CD4-positive, alpha-beta T cell treated with Interleukin-21 for 1 hour (primary cell): Measurements from ENCODE around the gene IWS1.
"Not testable (repeated sequence)": the region's sequence is repeated elsewhere in the genome, so short reads cannot be mapped to it uniquely, and the experiment has no call there.

ENCODE experiments used
- DNase-seq: peaks from one replicate; pipeline ENCODE4 v3.0.0-alpha.2; 2020

IWS1 gene

DNA sequence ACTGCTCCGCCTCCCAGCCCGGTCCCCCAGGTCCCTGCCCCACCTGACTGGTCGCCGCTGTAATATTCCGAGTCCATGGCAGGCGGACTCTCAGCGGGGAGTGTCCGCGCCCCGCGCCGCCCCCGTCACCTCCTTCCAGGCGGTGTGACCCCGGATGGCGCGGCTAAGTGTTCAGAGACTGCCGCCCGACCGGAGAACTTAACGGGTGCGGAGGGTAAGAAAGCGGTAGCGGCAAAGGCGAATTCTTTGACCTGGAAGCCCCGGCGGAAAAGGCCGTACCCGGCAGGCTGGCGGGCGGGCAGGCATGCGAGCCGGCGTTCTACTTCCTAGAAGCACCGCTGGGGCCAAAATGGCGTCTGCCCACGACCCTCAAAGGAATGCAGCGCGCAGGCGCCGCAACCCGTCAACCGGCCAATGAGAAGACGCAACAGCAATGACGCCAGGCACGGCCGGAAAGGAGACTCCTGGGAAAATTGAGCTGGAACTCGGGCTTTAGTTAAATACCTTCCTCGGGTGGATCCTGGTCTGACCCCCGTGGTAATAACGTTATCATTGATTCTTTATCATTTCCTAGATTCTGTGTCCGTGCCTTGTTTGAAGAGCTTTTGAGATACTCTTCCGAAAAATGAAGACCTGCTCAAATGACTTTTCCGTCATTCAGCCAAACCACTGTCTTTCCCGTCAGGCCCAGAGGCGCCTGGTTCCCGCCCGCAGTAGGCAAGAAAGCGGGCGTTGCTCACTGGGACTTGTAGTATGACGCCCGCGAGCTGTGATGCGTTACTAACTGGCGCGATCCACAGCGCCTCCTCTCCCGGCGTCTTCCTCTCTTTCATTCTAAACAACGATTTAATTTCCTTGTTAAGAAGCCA lies at the start of gene IWS1:
Gene IWS1, minus strand, starts transcription at position 358 of the 869 bp plus-strand sequence. Its CDS starts 281 bp downstream, at position 77.
- peak; percentile 95 for DNase-seq

DNA sequence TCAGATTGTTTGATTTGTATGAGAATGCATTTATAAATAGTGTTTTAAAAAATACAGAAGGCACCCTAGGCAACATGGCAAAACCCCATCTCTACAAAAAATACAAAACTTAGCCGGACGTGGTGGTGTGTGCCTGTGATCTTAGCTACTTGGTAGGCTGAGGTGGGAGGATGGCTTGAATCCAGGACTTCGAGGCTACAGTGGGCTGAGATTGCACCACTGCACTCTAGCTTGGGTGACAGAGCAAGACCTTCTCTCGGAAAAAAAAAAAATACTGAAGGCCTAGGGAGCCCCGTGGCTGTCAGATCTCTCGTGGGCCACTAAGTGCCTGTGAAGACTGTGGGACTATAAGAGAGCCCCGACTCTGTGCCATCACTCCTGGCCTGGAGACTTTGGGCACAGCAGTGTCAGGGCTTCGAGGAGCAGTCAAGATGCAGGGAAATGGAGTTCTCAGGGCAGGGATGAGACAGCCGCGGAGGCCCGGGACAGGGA lies 49.7 kb upstream of the IWS1 start:
- DNase-seq = no peak

DNA sequence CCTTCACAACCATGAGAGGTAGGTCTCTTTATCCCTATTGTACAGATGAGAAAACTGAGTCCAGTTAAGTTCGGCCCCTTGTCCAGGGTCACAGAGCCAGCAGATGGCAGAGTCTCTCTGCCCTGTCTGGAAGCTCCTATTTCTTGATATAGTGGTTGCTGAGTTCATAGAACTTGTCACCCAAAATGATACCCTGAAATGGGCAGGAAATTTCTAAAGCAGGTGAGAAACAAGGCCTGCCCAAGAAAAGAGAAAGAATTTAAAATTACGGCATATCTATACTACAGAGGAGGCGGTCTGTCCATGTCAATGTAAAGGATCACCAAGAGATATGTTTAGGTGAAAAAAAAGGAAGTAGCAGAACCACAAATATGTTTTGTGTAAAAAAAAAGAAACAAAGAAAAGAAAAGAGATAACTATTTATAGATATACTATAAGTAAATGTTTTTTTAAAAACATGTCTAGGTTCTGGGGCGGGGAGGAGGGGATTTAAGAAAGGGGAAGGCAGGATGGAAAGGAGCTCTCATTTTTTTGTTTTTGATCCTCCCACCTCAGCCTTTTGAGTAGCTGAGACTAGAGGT lies 49.0 kb upstream of the IWS1 start:
- DNase-seq = no peak

DNA sequence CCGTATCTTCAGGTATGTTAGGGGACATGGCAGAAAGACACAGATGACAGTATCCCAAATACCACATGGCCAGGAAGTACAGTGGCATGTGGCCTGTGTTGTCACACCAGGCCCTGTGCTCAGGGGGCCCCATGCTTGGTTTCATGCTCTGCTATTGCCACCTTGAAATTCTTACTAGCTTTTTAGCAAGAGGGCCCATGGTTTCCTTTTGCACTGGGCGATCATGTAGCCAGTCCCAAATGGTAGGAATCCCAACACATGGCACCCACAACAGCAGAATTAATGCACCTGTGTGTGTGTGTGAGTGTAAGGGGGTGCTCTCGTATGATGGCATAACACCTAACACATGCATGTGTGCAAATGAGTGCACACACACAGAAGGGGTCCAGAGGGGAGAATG lies 48.4 kb upstream of the IWS1 start:
- no peak for DNase-seq

DNA sequence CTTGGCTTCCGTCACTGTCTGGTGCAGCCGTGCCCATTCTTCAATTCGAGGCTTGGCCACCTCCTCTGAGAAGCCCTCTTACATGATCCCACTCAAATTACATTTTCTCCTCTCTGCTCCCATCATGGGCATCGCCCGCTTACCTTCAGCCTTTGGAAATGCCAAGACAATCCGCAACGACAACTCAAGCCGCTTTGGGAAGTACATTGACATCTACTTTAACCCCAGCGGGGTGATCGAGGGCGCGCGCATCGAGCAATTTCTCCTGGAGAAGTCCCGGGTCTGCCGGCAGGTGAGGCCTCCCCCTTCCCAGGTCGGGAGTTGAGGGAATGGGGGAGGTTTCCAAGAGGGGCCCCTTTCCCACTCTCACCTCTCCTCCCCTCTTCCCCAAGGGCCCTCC lies 47.5 kb upstream of the IWS1 start:
- no peak for DNase-seq

DNA sequence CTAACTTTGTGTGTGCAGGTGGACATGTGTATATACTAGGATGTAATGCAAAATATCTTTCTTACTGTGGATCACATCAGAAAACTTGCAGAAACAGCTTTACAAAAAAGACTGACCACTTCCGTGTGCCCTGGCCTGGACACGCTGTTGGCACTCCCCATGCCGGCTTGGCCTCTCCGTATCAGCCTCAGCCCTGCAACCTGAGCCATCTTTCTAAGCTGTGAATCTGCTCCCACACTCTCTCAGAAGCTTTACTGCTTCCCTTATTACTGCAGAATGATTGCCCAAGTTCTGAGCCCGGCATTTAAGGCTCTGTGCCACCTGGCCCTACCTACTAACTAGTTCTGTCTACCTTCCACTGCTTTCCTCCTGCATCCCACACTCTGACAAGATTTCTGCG lies 47.0 kb upstream of the IWS1 start:
- no peak for DNase-seq

DNA sequence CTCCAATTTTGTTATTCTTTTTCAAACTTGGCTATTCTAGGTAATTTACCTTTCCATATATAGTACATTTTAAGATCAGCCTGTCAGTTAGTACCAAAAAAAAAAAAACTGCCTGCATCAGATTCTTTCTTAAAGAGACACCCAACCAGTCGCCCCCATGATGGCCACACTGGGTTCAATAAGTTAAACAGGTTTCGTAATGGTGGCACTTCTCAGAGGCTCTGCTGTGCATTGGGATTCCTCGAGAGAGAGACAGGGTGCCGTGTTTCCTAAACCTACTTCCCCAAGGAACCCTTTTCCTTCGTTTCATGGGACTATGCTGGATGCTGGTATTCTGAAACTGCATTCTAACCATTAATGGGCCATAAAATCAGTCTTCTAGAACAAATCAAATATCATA lies 46.6 kb upstream of the IWS1 start:
- DNase-seq = no peak

DNA sequence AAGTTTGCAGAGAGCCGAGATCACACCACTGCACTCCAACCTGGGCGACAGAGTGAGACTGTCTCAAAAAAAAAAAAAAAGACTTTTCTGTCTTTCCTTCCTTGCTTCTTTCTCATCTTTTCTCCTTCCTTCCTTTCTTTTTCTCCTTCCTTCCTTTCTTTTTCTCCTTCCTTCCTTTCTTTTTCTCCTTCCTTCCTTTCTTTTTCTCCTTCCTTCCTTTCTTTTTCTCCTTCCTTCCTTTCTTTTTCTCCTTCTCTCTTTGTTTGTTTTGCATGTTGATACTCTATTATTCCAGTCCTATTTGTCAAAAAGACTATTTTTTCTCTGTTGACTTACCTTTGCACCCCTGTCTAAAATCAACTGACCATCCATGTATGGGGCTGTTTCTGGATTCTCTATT lies 46.1 kb upstream of the IWS1 start:
- DNase-seq = not testable (repeated sequence)

DNA sequence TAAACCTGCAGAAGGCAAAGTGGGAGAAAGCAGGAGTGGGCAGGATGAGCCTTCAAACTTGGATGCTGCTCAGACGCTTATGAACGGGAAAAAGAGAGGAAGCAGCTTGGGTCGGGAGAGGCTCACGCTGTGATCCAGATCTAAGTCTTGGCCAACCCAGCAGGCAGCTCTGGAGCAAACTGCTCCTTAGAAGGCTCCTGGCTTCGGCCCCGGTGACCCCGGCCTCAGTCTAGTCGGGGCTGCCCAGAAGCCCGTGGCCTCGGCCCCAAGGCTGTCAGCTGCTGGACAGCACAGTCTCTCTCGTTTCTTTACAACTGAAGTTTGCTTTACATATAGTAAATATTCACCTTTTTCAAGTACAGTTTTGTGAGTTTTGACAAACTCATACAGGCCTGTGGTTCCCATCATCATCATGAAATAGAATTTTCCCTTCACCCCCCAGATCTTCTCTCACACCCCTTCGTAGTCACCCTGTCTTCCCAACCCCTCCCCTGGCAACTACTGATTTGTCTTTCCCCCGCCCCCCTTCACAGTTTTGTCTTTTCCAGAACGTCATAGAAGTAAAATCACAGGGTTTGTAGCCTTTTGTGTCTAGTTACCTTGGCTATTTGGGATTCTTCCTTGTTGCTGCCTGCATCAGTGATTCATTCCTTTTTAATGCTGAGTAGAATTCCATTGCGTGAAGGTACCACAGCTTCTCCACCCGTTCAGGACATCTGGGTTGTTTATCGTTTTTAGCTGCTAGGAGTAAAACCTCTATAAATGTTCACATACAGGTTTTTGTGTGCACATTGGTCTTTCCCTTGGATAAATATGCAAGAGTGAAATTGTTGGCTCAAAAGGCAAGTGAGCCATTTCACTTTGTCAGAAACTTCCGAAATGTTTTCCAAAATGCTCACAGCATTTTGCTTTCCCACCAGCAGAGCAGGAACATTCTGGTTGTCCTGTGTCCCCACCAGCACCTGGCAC lies 44.3 kb upstream of the IWS1 start:
- DNase-seq = no peak

DNA sequence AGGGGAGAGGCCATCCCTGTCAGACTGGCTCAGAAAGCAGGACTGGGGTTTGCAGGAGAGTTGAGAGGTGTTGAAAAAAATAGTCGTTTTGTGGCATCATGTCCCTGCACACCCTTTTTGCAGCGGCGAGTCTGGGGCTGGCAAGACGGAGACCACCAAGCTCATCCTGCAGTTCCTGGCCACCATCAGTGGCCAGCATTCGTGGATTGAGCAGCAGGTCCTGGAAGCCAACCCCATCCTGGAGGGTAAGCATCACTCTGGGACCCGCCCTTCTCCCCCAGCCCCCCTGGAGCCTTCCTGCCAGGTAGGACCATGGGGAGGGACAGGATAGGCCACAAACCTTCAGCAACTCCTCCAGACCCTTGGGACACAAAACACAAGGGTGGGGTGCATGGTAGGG lies 43.4 kb upstream of the IWS1 start:
- no peak for DNase-seq

DNA sequence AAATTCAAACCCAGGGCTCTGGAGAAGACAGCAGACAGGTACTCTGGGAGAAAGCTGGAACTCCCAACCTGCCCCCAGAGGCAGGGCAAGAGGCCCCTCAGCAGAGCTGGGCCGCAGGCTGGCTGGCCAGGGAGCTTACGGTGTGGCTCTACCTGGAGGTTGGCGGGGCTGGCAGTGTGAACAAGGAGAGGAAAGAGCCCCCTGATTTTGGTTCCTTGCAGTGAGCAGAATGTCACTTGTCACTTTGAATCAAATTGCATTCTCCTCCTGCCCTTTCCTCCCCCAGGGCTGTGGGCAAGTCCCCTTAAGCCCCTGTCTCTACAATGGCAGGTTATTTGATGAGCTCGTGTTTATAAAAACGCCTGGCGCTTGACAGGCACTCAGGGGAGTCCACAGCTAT lies 41.8 kb upstream of the IWS1 start:
- DNase-seq = no peak

DNA sequence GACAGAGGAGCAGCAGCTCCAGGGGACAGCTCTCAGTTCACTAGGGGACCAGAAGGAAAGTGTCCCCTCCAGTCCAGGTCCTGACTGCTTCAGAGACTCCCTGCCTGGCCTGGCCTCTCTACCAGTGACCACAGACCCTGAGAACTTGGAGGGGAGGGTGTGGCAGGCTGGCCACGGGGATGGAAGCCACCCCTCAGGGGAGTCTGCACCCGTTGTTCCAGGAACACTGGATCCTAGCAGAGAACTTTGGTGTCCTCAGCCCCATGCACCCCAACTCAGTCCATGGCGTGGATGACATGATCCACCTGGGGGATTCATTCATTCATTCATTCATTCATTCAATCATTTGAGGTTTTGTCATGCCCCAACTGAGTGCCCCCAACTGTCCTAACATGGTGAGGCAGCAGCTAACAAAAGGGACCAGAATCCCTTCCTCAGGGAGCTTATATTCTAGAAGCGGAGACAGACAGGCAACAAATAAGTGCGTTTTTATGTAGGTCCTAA lies 41.1 kb upstream of the IWS1 start:
- no peak for DNase-seq

DNA sequence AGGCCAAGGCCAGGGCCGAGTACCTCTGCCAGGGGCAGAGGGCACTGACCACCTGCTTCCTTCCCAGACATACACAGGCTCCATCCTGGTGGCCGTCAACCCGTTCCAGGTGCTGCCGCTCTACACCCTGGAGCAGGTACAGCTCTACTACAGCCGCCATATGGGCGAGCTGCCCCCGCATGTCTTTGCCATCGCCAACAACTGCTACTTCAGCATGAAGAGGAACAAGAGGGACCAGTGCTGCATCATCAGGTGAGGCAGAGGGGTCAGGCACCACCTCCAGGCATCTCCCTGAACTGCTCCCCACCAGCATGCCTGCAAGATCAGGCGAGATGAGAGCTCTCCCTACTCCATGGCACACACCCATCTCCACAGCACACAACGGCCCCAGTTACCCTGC lies 40.3 kb upstream of the IWS1 start:
- no peak for DNase-seq

DNA sequence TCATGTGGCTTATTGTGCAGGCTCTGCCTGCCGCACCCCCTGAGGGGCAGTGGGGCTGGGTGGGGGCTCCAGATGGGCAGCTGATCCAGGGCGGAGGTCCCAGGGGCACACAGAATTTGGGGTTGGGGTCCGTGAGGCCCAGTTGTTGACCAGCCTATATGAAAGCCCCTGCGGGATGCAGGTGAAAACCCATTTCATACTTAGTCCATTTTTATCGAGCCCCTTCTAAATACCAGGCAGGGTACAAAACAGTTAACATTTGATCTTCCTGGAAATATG lies 39.8 kb upstream of the IWS1 start:
- no peak for DNase-seq

DNA sequence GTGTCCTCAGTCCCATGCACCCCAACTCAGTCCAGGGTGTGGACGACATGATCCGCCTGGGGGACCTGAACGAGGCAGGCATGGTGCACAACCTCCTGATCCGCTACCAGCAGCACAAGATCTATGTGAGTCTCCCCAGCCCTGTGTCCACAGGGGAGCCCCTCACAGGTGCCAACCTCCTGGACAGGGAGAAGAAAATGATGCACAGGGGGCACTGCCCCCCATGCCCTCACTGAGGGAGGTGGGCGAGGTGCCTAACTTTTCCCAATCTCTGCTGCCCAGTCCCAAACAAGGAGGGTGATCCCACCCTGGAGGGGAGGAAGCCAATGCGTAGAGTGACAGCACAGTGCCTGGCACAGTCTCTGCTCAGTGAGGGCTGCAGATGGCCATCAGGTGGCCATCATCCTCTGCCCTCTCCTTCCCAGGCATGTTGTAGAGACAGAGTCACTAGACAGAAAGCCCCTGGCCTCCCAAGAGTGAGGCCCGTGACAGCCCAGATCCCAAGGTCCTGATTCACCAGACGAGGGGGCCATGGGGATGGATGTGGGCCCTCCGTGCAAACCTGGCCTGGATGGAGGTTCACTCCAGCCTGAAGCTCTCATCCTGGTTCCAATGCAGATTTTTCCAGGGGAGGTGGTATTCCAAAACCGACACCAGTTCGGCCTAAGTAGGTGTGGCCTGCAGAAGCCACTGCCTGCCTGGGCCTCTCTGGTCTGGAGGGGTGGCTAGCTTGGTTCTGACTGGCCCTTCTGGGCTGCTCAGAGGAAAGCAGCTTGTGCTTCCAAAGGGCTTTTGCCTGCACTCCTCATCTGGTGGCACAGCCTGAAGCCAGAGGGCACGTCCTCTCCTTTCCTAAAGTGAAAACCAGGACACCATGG lies 39.2 kb upstream of the IWS1 start:
- no peak for DNase-seq

DNA sequence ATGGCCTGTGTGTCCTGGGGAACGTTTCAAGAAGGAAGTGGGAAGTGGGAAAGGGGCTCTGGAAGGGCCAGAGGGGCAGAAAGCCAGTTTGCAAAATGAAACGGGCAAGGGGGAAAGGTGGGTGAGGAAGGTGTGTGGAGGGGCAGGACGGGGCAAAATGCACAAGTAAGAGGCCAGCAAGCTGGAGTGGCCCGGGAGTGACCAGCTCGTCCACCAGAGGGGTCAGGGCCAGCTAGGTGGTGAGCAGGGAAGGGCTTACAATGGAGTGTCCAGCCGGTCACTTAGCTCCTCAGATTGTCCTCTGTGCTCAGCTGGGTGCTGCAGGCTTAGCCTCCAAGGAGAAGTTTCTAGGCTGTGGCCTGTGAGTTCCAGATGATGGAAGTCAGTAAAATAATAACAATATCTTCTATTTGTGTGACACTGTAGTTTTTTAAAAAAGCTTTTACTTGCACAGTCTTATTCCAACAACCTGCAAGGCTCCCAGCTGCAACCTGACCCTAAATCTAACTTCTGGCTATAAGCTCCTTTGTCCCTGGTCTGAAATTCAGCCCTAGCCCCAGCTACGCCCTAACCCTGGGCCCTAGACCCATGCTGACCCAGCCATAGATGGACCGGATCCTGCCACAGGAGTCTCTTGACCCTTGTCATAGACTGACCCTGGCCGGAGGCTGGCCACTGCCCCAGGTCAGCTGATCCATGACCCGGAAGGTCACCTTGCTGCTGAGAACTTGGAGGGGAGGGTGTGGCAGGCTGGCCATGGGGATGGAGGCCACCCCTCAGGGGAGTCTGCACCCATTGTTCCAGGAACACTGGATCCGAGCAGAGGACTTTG lies 38.4 kb upstream of the IWS1 start:
- DNase-seq = no peak

DNA sequence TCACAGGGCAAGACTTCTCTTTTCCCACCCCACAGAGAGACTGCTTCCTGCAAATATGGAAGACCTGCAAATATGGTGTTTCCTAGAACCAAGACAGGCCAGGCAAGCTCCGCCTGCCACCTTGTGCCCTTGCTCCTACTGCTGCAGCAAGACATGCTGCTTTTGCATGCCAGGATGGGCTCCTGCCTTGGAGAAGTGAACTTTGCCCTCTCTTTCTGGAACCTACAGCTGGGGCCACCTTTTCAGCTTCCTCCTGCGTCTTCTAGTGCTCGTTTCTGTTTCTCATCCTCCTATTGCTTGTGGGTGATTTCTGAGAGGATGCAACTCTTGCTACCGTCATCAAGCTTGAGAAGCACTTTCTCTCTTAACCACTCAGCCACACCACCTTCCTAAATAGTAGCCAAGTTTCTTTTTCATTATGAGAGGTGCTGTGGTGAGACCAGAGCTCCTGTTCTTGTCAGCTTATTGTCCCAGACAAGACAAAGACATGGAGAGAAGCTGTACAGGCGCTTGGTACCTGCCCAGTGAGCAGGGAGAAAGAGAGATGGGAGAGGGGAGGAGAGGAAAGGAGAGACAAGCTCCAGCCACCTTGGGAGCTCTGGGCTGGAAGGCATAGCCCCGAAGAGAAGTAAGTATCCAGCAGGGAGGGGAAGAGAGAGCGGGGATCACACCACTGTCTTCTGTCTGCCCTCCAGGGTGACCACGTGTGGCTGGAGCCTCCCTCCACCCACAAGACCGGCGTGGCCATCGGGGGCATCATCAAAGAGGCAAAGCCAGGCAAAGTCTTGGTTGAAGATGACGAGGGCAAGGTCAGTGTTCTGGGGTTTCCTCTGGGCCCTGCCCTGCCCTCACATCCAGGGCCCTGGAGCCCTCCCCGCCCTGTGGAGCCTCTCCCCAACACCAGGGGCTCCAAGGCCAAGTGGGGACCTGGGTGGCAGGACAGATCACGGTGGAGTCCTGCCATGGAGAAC lies 37.5 kb upstream of the IWS1 start:
- peak; percentile 15 for DNase-seq

DNA sequence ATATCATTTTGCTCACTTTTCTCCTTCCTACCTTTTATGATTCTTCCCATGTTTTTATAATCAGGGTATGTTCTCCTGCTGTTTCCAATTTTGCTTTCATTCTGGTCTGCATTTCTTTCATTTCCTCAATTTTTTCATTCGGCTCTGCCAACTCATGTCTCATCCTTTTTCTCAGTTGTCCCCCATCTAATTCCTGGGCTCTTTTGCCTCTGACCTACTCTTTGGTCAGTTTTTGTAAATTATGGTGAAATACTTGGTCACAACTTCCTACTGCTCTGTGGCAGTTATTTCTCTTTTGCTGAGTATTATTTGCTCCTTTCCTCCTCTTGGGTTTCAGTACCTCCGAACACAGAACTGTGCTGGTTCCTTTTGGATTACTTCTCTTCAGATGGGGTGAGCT lies 36.6 kb upstream of the IWS1 start:
- no peak for DNase-seq

DNA sequence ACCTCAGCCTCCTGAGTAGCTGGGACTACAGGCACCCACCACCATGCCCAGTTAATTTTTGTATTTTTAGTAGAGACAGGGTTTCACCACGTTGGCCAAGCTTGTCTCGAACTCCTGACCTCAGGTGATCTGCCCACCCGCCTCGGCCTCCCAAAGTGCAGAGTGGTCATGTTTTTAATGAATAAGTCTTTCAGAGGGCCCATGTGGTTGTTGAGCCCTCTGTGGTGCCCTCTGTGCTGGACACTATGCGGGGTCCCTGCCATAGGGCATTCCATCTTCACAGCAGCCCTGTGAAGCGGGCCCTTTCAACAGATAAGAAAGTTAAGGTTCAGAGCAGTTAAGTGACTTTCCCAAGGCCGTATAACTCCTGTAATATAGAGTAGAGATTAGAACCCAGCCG lies 35.1 kb upstream of the IWS1 start:
- no peak for DNase-seq

DNA sequence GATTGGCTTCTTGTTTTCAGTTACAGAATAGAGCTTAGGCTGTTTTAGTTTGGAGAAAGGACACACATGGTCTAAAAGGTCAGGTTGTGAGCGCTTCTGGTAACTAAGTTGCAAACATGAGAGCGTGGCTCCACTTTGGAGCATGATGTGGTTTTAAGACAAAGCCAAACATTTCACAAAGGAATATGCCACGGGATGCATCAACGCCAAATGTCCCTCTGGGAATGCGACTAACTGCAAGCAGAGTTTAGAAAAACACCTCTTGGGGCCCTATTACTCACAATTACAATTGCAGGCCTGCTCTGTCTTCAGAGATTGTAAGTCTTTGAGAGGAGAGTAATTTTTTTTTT lies 34.6 kb upstream of the IWS1 start:
- DNase-seq = no peak
